Ishikawa (cell line): ENCODE measurements around the gene RABGAP1.

ENCODE experiments used
- CEBPB ChIP-seq: IDR thresholded peaks from 2 replicates; pipeline ENCODE4 v1.6.1; 2012
- CREB1 ChIP-seq: IDR thresholded peaks from 2 replicates; pipeline ENCODE4 v1.6.1; 2012; ENCODE audit warnings: low read depth
- EGR1 ChIP-seq: IDR thresholded peaks from 2 replicates; pipeline ENCODE4 v1.6.1; 2012
- EP300 ChIP-seq: IDR thresholded peaks from 2 replicates; pipeline ENCODE4 v1.6.1; 2012; ENCODE audit warnings: borderline replicate concordance
- FOXM1 ChIP-seq: IDR thresholded peaks from 2 replicates; pipeline ENCODE4 v1.6.1; 2012; ENCODE audit warnings: low read depth, borderline replicate concordance
- MAX ChIP-seq: IDR thresholded peaks from 2 replicates; pipeline ENCODE4 v1.6.1; 2012
- NFIC ChIP-seq: IDR thresholded peaks from 2 replicates; pipeline ENCODE4 v1.6.1; 2012
- RAD21 ChIP-seq: IDR thresholded peaks from 2 replicates; pipeline ENCODE4 v1.6.1; 2012; ENCODE audit warnings: low read depth
- REST ChIP-seq: IDR thresholded peaks from 2 replicates; pipeline ENCODE4 v1.6.1; 2012; ENCODE audit warnings: low read depth, mild to moderate bottlenecking
- TAF1 ChIP-seq: IDR thresholded peaks from 2 replicates; pipeline ENCODE4 v1.6.1; 2012; ENCODE audit warnings: low read depth, mild to moderate bottlenecking
- TCF12 ChIP-seq: IDR thresholded peaks from 2 replicates; pipeline ENCODE4 v1.6.1; 2012; ENCODE audit warnings: low read depth
- TEAD4 ChIP-seq: IDR thresholded peaks from 2 replicates; pipeline ENCODE4 v1.6.1; 2012
- USF1 ChIP-seq: IDR thresholded peaks from 2 replicates; pipeline ENCODE4 v1.6.1; 2012
- YY1 ChIP-seq: IDR thresholded peaks from 2 replicates; pipeline ENCODE4 v1.6.1; 2012; ENCODE audit warnings: low read depth
- ZBTB7A ChIP-seq: IDR thresholded peaks from 2 replicates; pipeline ENCODE4 v1.6.1; 2012; ENCODE audit warnings: low read depth

Gene RABGAP1

GRCh38 chr9:123027517-123027916, 86.7 kb downstream of the RABGAP1 start:
- no peak for TF ChIP-seq EP300
- no peak for TF ChIP-seq MAX
- no peak for TF ChIP-seq NFIC
- no peak for TF ChIP-seq REST
- TF ChIP-seq CEBPB = no peak
- TF ChIP-seq USF1 = no peak

- no peak for TF ChIP-seq CEBPB
- TF ChIP-seq YY1 = no peak
- TF ChIP-seq TCF12 = no peak
- no peak for TF ChIP-seq ZBTB7A
- no peak for TF ChIP-seq RAD21
- TF ChIP-seq USF1 = no peak
- TF ChIP-seq EGR1 = no peak
- TF ChIP-seq FOXM1 = no peak
- TF ChIP-seq TEAD4 = no peak
- no peak for TF ChIP-seq EP300
- TF ChIP-seq CREB1 = no peak
- TF ChIP-seq TAF1 = no peak
- TF ChIP-seq MAX = no peak
- no peak for TF ChIP-seq REST
These were observed 87.3 kb downstream of the RABGAP1 start for GRCh38 chr9:123028136-123028535.

- TF ChIP-seq CREB1 (no peak), TCF12 (no peak), EP300 (no peak), TAF1 (no peak), CEBPB (no peak), NFIC (no peak), RAD21 (no peak), EGR1 (no peak), TEAD4 (no peak), MAX (no peak), FOXM1 (no peak)
These were observed 88.2 kb downstream of the RABGAP1 start for GRCh38 chr9:123028973-123029372.

GRCh38 chr9:123031963-123032362, 91.1 kb downstream of the RABGAP1 start:
- TF ChIP-seq ZBTB7A (no peak), YY1 (no peak), TEAD4 (no peak), MAX (no peak), RAD21 (no peak), CEBPB (no peak), TCF12 (no peak), FOXM1 (no peak), NFIC (no peak), REST (no peak), EGR1 (no peak), CREB1 (no peak), EP300 (no peak), TAF1 (no peak), USF1 (no peak)
